Endometrial microvascular endothelial cells (primary cell): ENCODE results near the gene CD2BP2. TPM values are rescaled to one million over a fixed set of nuclear protein-coding genes. Genes with fewer than 3 reads are reported as not detected.

ENCODE experiments used
- total RNA-seq: library from RNA; depleted of rRNA; stranded (reverse); fragments of >200 nt; gene quantifications from one replicate; pipeline ENCODE4 v1.2.3, GENCODE V29; 2015; ENCODE audit errors: inconsistent ontology term

Gene CD2BP2
- total RNA-seq, 1 donor from 2014 or later = 72.5 TPM

Other genes with a start within 250 kb of the CD2BP2 start
- 1.3 TPM for gene GDPD3, start 241.8 kb downstream of the CD2BP2 start, total RNA-seq
- 78.1 TPM for gene MAPK3, start 232.1 kb downstream of the CD2BP2 start, total RNA-seq
- 2.5 TPM for gene CORO1A, start 171.7 kb downstream of the CD2BP2 start, total RNA-seq
- 1,039 TPM for gene BOLA2B, start 161.6 kb downstream of the CD2BP2 start, total RNA-seq
- 57.4 TPM for gene SLX1A, start 161.4 kb downstream of the CD2BP2 start, total RNA-seq
- gene SULT1A3, start 156.1 kb downstream of the CD2BP2 start, total RNA-seq = 25.2 TPM
- not detected for gene NPIPB13, start 106.8 kb downstream of the CD2BP2 start, total RNA-seq
- gene TBC1D10B, start 15.2 kb upstream of the CD2BP2 start, total RNA-seq = 69.5 TPM
- gene MYL11, start 19.5 kb upstream of the CD2BP2 start, total RNA-seq = not detected
- gene SEPTIN1, start 27.3 kb upstream of the CD2BP2 start, total RNA-seq = not detected
- 5.8 TPM for gene ZNF48, start 40.1 kb upstream of the CD2BP2 start, total RNA-seq
- 4.3 TPM for gene ZNF771, start 52.3 kb upstream of the CD2BP2 start, total RNA-seq
- gene DCTPP1, start 74.7 kb upstream of the CD2BP2 start, total RNA-seq = 66.6 TPM
- gene SEPHS2, start 90.6 kb upstream of the CD2BP2 start, total RNA-seq = 29.2 TPM
- gene ITGAL, start 117.4 kb upstream of the CD2BP2 start, total RNA-seq = not detected
- 25.5 TPM for gene ZNF768, start 171.3 kb upstream of the CD2BP2 start, total RNA-seq
- 4.7 TPM for gene ZNF747, start 179.6 kb upstream of the CD2BP2 start, total RNA-seq
- gene ZNF764, start 203.1 kb upstream of the CD2BP2 start, total RNA-seq = 8.3 TPM
- 10.8 TPM for gene ZNF688, start 216.4 kb upstream of the CD2BP2 start, total RNA-seq
- 7.2 TPM for gene ZNF785, start 230.4 kb upstream of the CD2BP2 start, total RNA-seq